Trophoblast cell (in vitro differentiated cells and primary cell): ENCODE data around the gene YAP1.

Source experiments
- DNase-seq, 2 donors: peaks; one replicate each; pipeline ENCODE4 v3.0.0-alpha.2; 2016
- H2AFZ ChIP-seq: 2 replicates; pipeline ENCODE4 v1.6.1; 2013; ENCODE audit warnings: low read length, moderate library complexity, mild to moderate bottlenecking; ENCODE audit not compliant: insufficient read depth, poor library complexity
- H2AK5ac ChIP-seq: 2 replicates; pipeline ENCODE4 v1.6.1; 2013; ENCODE audit warnings: mild to moderate bottlenecking, low read length
- H2BK120ac ChIP-seq: 2 replicates; pipeline ENCODE4 v1.6.1; 2013; ENCODE audit warnings: low read length, mild to moderate bottlenecking, moderate library complexity; ENCODE audit not compliant: insufficient read depth, poor library complexity
- H2BK12ac ChIP-seq: 2 replicates; pipeline ENCODE4 v1.6.1; 2013; ENCODE audit warnings: mild to moderate bottlenecking, low read length, moderate library complexity
- H2BK5ac ChIP-seq: 2 replicates; pipeline ENCODE4 v1.6.1; 2013; ENCODE audit warnings: low read length, low read depth, moderate library complexity, mild to moderate bottlenecking; ENCODE audit not compliant: poor library complexity
- H3K14ac ChIP-seq: 2 replicates; pipeline ENCODE4 v1.6.1; 2013; ENCODE audit warnings: mild to moderate bottlenecking, low read length
- H3K18ac ChIP-seq: 2 replicates; pipeline ENCODE4 v1.6.1; 2013; ENCODE audit warnings: mild to moderate bottlenecking, low read length
- H3K23ac ChIP-seq: 2 replicates; pipeline ENCODE4 v1.6.1; 2013; ENCODE audit warnings: low read length
- H3K27ac ChIP-seq: 2 replicates; pipeline ENCODE4 v1.5.1; 2013; ENCODE audit warnings: low read depth, mild to moderate bottlenecking, inconsistent platforms, low read length, moderate library complexity
- H3K27me3 ChIP-seq: 2 replicates; pipeline ENCODE4 v1.6.1; 2013; ENCODE audit warnings: inconsistent platforms, mild to moderate bottlenecking, low read length, moderate library complexity; ENCODE audit not compliant: insufficient read depth
- H3K36me3 ChIP-seq, 2 experiments: 1 replicate in 1 of 2; 2 replicates in 1 of 2; pipeline ENCODE4 v1.6.1; 2013; ENCODE audit warnings: low read length in 2 of 2, mild to moderate bottlenecking in 2 of 2, moderate library complexity in 1 of 2; ENCODE audit not compliant: insufficient read depth in 2 of 2, control insufficient read depth in 1 of 2
- H3K4ac ChIP-seq: 2 replicates; pipeline ENCODE4 v1.6.1; 2013; ENCODE audit warnings: low read depth, mild to moderate bottlenecking, low read length, moderate library complexity
- H3K4me1 ChIP-seq, 2 experiments: 1 replicate in 1 of 2; 2 replicates in 1 of 2; pipeline ENCODE4 v1.6.1; 2013; ENCODE audit warnings: low read length in 2 of 2, mild to moderate bottlenecking in 2 of 2, moderate library complexity in 1 of 2; ENCODE audit not compliant: insufficient read depth in 2 of 2, control insufficient read depth in 1 of 2
- H3K4me2 ChIP-seq: 2 replicates; pipeline ENCODE4 v1.6.1; 2013; ENCODE audit warnings: inconsistent platforms, mild to moderate bottlenecking, low read length, moderate library complexity
- H3K4me3 ChIP-seq: 2 replicates; pipeline ENCODE4 v1.5.1; 2013; ENCODE audit warnings: mild to moderate bottlenecking, low read depth, low read length, inconsistent platforms
- H3K79me1 ChIP-seq: one replicate; pipeline ENCODE4 v1.6.1; 2013; ENCODE audit warnings: low read length
- H3K79me2 ChIP-seq: 2 replicates; pipeline ENCODE4 v1.6.1; 2013; ENCODE audit warnings: low read length, mild to moderate bottlenecking; ENCODE audit not compliant: control insufficient read depth, insufficient read depth, poor library complexity
- H3K9ac ChIP-seq: 2 replicates; pipeline ENCODE4 v1.6.1; 2013; ENCODE audit warnings: mild to moderate bottlenecking, low read length
- H3K9me3 ChIP-seq: 2 replicates; pipeline ENCODE4 v1.6.1; 2013; ENCODE audit warnings: low read depth, mild to moderate bottlenecking, control low read depth, inconsistent platforms, low read length; ENCODE audit not compliant: insufficient read depth
- H4K12ac ChIP-seq: 2 replicates; pipeline ENCODE4 v1.6.1; 2013; ENCODE audit warnings: low read depth, mild to moderate bottlenecking, low read length, moderate library complexity
- H4K8ac ChIP-seq: 2 replicates; pipeline ENCODE4 v1.6.1; 2013; ENCODE audit warnings: low read depth, mild to moderate bottlenecking, low read length, moderate library complexity
- H4K91ac ChIP-seq: one replicate; pipeline ENCODE4 v1.6.1; 2013; ENCODE audit warnings: low read depth, mild to moderate bottlenecking, low read length, moderate library complexity
- WGBS: extraction: QIAGEN DNeasy Blood & Tissue Kit; methylation state at CpG from one replicate; pipeline ENCODE4 v1.1.7; 2013; ENCODE audit warnings: missing lambda C conversion rate; ENCODE audit not compliant: insufficient read length, insufficient coverage; ENCODE audit errors: extremely low coverage; 5-methylcytosine and 5-hydroxymethylcytosine counted together

Gene YAP1

DNA sequence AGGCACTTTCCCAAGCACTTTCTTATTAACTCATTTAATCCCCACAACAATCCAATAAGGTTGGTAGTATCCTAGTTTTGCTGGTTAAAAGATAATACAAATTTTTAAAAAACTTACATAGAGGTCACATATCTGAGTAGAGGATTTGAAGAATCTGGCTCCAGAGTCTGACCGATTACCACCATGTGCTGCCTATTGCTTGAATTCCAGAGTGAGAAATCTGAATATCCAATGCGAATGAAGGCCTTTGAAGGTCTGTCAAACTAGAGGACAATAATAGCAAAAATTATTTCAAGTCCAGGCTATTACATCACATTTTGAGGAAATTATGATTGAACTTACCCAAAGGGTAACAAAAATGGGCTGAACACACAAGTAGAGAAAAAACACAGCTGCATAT is 129.2 kb downstream of the YAP1 start:
- Histone ChIP-seq H2AK5ac (no peak overlapping the region), H3K79me2 (no peaks in the 10 kb centered on the region), H2AFZ (no peak overlapping the region), H4K91ac (no peak overlapping the region), H3K4me2 (no peak overlapping the region), H3K14ac (no peak overlapping the region), H3K9ac (no peak overlapping the region), H2BK12ac (no peak overlapping the region), H3K79me1 (no peaks in the 10 kb centered on the region), H3K36me3 (no peaks in the 10 kb centered on the region), H4K12ac (no peak overlapping the region), H3K27me3 (no peaks in the 10 kb centered on the region), H3K18ac (no peak overlapping the region), H2BK5ac (no peak overlapping the region), H3K27ac (no peak overlapping the region), H2BK120ac (no peak overlapping the region), H3K4me1 (peaks cover 0 to 6% of the 10 kb centered on the region in 2 experiments), H3K4ac (no peak overlapping the region), H3K23ac (no peak overlapping the region), H3K4me3 (no peak overlapping the region), H4K8ac (no peak overlapping the region), H3K9me3 (no peaks in the 10 kb centered on the region)
- no CpG with 5 or more reads among the region's 2 CpGs for WGBS
- DNase-seq = no peak

DNA sequence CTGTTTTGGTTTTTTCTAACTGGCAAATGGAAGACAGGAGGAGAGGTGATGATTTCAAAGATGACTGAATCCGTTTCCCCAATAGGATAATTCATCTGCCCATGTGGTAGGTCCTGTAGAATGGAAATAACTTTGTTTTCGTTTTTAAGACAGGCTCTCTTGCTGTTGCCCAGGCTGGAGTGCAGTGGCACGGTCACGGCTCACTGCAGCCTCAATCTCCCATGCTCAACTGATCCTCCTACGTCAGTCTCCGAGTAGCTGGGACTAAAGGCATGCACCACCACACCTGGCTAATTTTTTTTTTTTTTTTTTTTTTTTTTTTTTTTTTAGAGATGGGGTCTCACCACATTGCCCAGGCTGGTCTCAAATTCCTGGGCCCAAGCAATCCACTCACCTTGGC is 129.7 kb downstream of the YAP1 start:
- WGBS = no CpG with 5 or more reads among the region's 6 CpGs
- Histone ChIP-seq H3K9me3 (no peaks in the 10 kb centered on the region), H4K8ac (no peak overlapping the region), H2BK5ac (no peak overlapping the region), H3K79me1 (no peaks in the 10 kb centered on the region), H2AK5ac (no peak overlapping the region), H3K9ac (no peak overlapping the region), H3K23ac (no peak overlapping the region), H3K36me3 (no peaks in the 10 kb centered on the region), H2AFZ (no peak overlapping the region), H2BK12ac (no peak overlapping the region), H3K14ac (no peak overlapping the region), H4K91ac (no peak overlapping the region), H3K4me1 (peaks cover 4 to 10% of the 10 kb centered on the region in 2 experiments), H3K4ac (no peak overlapping the region), H3K4me3 (no peak overlapping the region), H2BK120ac (no peak overlapping the region), H4K12ac (no peak overlapping the region), H3K27me3 (no peaks in the 10 kb centered on the region), H3K4me2 (no peak overlapping the region), H3K18ac (no peak overlapping the region), H3K27ac (no peak overlapping the region), H3K79me2 (no peaks in the 10 kb centered on the region)
- DNase-seq = no peak

DNA sequence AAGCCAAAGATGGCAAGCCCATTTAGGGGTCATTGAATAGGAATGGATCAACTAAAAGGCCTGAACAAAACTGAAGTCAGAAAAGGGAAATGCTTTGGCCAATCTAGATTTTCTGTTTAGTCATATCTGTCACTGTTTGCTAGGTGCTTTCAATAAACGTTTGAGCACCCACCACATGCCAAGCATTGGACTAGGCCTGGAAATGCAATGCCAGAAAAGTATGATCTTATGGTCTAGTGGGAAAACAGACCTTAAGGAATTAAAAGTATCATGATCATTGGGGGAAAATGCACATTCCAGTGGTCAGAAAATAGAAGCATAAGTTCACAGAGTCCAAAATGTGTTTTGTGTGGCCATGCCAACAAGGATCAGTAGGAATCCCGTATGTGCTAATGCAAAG is 130.3 kb downstream of the YAP1 start:
- H2BK5ac ChIP-seq = no peak overlapping the region

DNA sequence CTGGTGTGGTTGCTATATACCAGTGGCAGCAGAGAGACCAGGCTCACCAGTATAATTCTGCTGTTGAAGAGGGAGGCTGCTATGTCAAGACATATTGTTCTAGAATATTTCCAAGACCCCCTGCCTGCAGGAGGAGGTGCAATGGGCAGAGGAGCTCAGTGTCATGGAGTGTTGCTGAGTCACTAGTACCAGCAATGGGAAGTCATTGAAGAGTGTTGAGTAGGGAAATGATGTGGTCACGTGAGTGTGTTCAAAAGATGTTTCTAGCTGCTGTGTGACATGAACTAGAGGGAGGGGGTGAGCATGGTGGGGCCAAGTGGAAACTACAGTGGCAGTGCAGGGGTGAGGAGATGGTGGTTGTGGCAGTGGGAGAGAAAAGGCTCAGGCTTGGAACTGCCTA is 130.8 kb downstream of the YAP1 start:
- H3K4me2 ChIP-seq = no peak overlapping the region
- no peak overlapping the region for H3K4ac ChIP-seq
- no peaks in the 10 kb centered on the region for H3K27me3 ChIP-seq
- no peak overlapping the region for H3K14ac ChIP-seq
- H3K27ac ChIP-seq = no peak overlapping the region
- no peak overlapping the region for H3K4me3 ChIP-seq
- H2BK5ac ChIP-seq = no peak overlapping the region
- H2BK12ac ChIP-seq = no peak overlapping the region
- no peak overlapping the region for H4K8ac ChIP-seq
- H3K9ac ChIP-seq = no peak overlapping the region
- no peak overlapping the region for H4K91ac ChIP-seq
- no peaks in the 10 kb centered on the region for H3K9me3 ChIP-seq
- no peak overlapping the region for H3K23ac ChIP-seq
- H3K36me3 ChIP-seq = no peaks in the 10 kb centered on the region
- H3K18ac ChIP-seq = no peak overlapping the region
- H3K79me1 ChIP-seq = no peaks in the 10 kb centered on the region
- DNase-seq = no peak
- no peak overlapping the region for H4K12ac ChIP-seq
- H2BK120ac ChIP-seq = no peak overlapping the region
- no peak overlapping the region for H2AK5ac ChIP-seq
- WGBS = no CpG with 5 or more reads among the region's 1 CpG
- H2AFZ ChIP-seq = no peak overlapping the region
- H3K79me2 ChIP-seq = no peaks in the 10 kb centered on the region
- H3K4me1 ChIP-seq = peaks cover 5 to 11% of the 10 kb centered on the region in 2 experiments

More for the DNA sequence above, 130.3 kb downstream of the YAP1 start:
- Histone ChIP-seq H3K27me3 (no peaks in the 10 kb centered on the region), H3K18ac (no peak overlapping the region), H3K79me1 (no peaks in the 10 kb centered on the region), H3K27ac (no peak overlapping the region), H3K4me1 (peaks cover 5 to 11% of the 10 kb centered on the region in 2 experiments), H3K4ac (no peak overlapping the region), H3K14ac (no peak overlapping the region), H4K12ac (no peak overlapping the region), H4K8ac (no peak overlapping the region), H2BK12ac (no peak overlapping the region), H2AK5ac (no peak overlapping the region), H3K4me3 (no peak overlapping the region), H3K36me3 (no peaks in the 10 kb centered on the region), H3K9me3 (no peaks in the 10 kb centered on the region), H3K9ac (no peak overlapping the region), H4K91ac (no peak overlapping the region), H2AFZ (no peak overlapping the region), H3K23ac (no peak overlapping the region), H2BK120ac (no peak overlapping the region), H3K4me2 (no peak overlapping the region), H3K79me2 (no peaks in the 10 kb centered on the region)
- DNase-seq = no peak
- no CpG with 5 or more reads among the region's 2 CpGs for WGBS
